ENCODE results near the gene RNU7-1. TPM values are rescaled to one million over a fixed set of nuclear protein-coding genes. Genes with fewer than 3 reads are reported as not detected.

The RNU7-1 gene
- total and polyA plus RNA-seq, 3 donors from 2014 or later = not detected

DNA sequence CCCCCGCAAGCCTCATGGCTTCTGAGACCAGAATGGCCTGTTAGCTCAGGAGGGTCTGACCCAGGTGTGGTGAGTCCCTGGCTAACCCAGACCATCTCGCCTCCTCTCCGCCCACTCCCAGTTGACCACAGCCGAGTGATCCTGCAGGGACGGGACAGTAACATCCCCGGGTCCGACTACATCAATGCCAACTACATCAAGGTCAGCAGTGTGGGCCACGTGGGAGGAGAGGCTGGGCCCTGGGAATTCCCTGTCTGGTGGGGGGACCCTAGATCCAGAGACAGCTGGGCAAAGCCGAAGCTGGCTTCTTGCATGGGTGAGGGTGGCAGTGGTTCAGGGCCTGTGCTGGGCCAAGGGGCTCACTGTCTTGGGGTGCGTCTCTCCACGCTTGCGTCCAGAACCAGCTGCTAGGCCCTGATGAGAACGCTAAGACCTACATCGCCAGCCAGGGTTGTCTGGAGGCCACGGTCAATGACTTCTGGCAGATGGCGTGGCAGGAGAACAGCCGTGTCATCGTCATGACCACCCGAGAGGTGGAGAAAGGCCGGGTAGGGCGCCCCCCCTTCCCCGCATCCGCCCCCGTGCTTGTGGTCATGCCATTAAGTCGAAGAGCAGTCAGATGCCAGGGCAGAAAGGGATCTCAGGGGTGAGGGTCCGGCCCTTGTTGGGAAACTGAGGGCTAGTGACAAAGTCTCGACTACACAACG, 12.6 kb downstream of the RNU7-1 start:
- no peak for DNase-seq
- H3K4me3 ChIP-seq = no peak overlapping the region
- H3K4me1 ChIP-seq = peaks cover 27% of the 10 kb centered on the region
- H3K27ac ChIP-seq = no peak overlapping the region
- intact Hi-C loops (cut with DNase I; ENCODE audit: low total_unique reads) = no loop called here
- no peaks in the 10 kb centered on the region for H3K9me3 ChIP-seq
- TF ChIP-seq POLR2A (IDR thresholded peaks at IDR 0.05) = no peak
- TF ChIP-seq, protein P1, sequence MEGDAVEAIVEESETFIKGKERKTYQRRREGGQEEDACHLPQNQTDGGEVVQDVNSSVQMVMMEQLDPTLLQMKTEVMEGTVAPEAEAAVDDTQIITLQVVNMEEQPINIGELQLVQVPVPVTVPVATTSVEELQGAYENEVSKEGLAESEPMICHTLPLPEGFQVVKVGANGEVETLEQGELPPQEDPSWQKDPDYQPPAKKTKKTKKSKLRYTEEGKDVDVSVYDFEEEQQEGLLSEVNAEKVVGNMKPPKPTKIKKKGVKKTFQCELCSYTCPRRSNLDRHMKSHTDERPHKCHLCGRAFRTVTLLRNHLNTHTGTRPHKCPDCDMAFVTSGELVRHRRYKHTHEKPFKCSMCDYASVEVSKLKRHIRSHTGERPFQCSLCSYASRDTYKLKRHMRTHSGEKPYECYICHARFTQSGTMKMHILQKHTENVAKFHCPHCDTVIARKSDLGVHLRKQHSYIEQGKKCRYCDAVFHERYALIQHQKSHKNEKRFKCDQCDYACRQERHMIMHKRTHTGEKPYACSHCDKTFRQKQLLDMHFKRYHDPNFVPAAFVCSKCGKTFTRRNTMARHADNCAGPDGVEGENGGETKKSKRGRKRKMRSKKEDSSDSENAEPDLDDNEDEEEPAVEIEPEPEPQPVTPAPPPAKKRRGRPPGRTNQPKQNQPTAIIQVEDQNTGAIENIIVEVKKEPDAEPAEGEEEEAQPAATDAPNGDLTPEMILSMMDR (IDR thresholded peaks at IDR 0.05) = no peak
- no peaks in the 10 kb centered on the region for H3K27me3 ChIP-seq
- H3K36me3 ChIP-seq (ENCODE audit: low read depth, missing control alignments) = no peaks in the 10 kb centered on the region
- 70 to 75% methylated on average over 11 to 28 of the region's 28 CpGs for WGBS, 2 donors

DNA sequence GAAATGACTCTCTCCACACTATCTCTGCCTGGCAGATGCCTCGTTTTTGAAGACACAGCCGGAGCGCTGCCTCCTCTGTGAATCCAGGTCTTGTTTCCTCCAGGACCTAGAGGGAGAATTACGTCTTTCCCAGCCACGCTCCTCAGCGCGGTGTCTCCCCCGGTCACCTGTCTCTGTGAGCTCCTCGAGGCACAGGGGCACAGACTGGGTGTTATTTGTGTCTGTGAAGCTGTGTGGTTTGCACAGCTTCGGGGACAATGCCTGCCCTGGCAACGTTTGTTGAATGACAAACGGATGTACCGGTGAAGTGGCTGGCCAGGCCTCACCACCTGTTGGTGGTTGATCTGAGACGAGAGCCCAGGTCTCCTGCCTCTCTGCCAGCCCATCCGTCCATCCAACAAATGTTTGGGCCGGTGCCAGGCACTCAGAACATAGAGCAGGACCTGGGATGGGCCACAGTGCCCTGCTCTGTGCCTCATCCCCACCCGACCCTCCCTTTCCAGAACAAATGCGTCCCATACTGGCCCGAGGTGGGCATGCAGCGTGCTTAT, 13.6 kb downstream of the RNU7-1 start:
- intact Hi-C loops (cut with DNase I; ENCODE audit: low total_unique reads) = no loop called here
- Histone ChIP-seq H3K27me3 (no peaks in the 10 kb centered on the region), H3K4me3 (no peak overlapping the region), H3K36me3 (ENCODE audit: low read depth, missing control alignments) (no peaks in the 10 kb centered on the region), H3K27ac (no peak overlapping the region), H3K4me1 (peaks cover 37% of the 10 kb centered on the region), H3K9me3 (no peaks in the 10 kb centered on the region)
- no peak for TF ChIP-seq POLR2A (IDR thresholded peaks at IDR 0.05)
- TF ChIP-seq, protein P1 (IDR thresholded peaks at IDR 0.05) = no peak
- WGBS, 2 donors = 84 to 86% methylated on average over 19 to 20 of the region's 20 CpGs
- DNase-seq = no peak

DNA sequence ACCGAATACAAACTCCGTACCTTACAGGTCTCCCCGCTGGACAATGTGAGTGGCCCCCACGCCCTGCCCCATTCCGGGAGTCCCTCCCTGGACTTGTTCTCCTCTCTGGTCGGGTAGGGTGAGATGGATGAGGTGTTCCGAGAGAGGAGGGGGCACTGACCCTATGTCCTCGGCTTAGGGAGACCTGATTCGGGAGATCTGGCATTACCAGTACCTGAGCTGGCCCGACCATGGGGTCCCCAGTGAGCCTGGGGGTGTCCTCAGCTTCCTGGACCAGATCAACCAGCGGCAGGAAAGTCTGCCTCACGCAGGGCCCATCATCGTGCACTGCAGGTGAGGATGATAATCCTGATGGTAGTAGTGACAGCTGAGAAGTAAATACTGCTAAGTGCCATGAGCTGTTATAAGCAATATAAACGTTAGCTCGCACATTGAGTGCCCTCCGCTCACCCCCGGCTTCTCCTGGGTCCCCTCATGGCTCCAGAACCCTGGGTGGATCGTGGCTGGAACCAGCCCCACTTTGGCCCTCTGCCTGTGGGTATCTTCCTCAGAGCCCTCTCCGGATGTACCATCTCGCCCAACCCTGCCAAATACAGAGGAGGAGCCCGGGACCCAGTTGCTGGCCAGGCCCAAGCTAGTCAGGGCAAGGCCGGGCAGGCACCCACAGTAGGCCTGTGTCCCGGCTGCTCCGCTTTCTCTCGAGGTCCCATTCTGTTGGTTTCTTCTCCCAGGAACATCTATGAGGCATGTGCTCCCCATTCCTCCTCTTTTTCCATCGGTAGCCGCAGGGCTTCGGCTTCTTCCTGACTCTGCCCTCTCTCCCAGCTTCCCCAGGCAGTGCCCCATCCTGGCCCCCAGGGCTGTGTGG, 14.4 kb downstream of the RNU7-1 start:
- Histone ChIP-seq H3K9me3 (no peaks in the 10 kb centered on the region), H3K36me3 (ENCODE audit: low read depth, missing control alignments) (no peaks in the 10 kb centered on the region), H3K27me3 (no peaks in the 10 kb centered on the region), H3K27ac (no peak overlapping the region), H3K4me3 (no peak overlapping the region), H3K4me1 (peaks cover 39% of the 10 kb centered on the region)
- no peak for TF ChIP-seq POLR2A (IDR thresholded peaks at IDR 0.05)
- TF ChIP-seq, protein P1 (IDR thresholded peaks at IDR 0.05) = no peak
- DNase-seq = no peak
- intact Hi-C loops (cut with DNase I; ENCODE audit: low total_unique reads) = no loop called here
- WGBS, 2 donors = 85 to 89% methylated on average over 19 to 28 of the region's 28 CpGs

DNA sequence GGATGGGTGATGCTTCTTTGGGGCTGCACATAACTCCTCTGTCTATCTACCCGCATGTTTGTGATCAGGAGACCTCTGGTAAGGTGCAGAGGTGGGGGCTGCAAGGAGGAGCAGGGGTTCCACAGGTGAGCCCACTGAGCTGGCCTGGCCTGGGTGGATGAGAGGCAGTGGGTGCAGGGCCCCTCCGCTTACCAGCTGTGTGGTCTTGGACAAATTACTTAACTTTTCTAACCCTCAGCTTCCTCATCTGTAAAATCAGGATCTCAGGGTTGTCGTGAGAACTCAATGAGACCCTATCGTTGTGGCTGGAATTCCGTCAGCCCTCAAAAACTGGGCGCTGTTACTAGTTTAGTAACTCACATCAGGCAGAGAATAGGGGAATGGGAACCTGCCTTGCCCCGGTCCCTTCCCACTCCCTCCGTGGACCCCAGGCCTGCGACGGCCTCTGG, 15.0 kb downstream of the RNU7-1 start:
- WGBS, 2 donors = 68 to 76% methylated on average over 10 of the region's 10 CpGs
- Histone ChIP-seq H3K4me1 (peaks cover 37% of the 10 kb centered on the region), H3K4me3 (no peak overlapping the region), H3K27ac (peak overlapping the region in 1 of 2 donors; percentile 41), H3K27me3 (no peaks in the 10 kb centered on the region), H3K36me3 (ENCODE audit: low read depth, missing control alignments) (no peaks in the 10 kb centered on the region), H3K9me3 (no peaks in the 10 kb centered on the region)
- TF ChIP-seq, protein P1 (IDR thresholded peaks at IDR 0.05) = no peak
- no peak for TF ChIP-seq POLR2A (IDR thresholded peaks at IDR 0.05)
- intact Hi-C loops (cut with DNase I; ENCODE audit: low total_unique reads) = no loop called here
- no peak for DNase-seq
